SU-DHL-6 (cell line): Measurements from ENCODE around the gene MEIOB.

ENCODE experiments used
- EZH2phosphoT487 ChIP-seq: fragments of 200-600 bp; sonication (generic), shearing (Covaris generic); conservative IDR thresholded peaks from 2 replicates; pipeline ENCODE4 v1.6.1; 2018; ENCODE audit warnings: mild to moderate bottlenecking, antibody characterized with exemption, low read length, moderate library complexity, mixed read lengths
- TF ChIP-seq, protein P1 (sequence below): fragments of 200-600 bp; sonication (generic); IDR thresholded peaks from one replicate; pipeline ENCODE4 v1.5.1; 2017; ENCODE audit warnings: antibody characterized with exemption, mild to moderate bottlenecking, low read length, moderate library complexity; ENCODE audit not compliant: insufficient read depth, poor library complexity, severe bottlenecking

DNA sequence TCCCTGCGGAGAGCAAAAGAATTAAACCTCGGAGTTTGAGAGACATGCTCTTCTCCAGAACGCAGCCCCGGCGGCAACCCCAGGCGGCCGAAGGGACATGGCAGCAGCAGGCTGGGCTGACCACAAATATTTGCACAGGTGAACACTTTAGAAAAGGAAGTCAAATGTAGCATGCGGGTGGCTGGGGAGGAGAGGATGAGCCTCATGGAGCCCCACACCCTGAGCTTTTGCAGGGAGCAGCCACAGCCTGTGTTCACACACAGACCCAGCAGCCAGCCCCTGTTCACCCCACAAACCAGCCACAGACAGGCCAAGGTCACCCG, 28.4 kb upstream of the MEIOB start:
- TF ChIP-seq, protein P1, sequence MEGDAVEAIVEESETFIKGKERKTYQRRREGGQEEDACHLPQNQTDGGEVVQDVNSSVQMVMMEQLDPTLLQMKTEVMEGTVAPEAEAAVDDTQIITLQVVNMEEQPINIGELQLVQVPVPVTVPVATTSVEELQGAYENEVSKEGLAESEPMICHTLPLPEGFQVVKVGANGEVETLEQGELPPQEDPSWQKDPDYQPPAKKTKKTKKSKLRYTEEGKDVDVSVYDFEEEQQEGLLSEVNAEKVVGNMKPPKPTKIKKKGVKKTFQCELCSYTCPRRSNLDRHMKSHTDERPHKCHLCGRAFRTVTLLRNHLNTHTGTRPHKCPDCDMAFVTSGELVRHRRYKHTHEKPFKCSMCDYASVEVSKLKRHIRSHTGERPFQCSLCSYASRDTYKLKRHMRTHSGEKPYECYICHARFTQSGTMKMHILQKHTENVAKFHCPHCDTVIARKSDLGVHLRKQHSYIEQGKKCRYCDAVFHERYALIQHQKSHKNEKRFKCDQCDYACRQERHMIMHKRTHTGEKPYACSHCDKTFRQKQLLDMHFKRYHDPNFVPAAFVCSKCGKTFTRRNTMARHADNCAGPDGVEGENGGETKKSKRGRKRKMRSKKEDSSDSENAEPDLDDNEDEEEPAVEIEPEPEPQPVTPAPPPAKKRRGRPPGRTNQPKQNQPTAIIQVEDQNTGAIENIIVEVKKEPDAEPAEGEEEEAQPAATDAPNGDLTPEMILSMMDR: no peak
- no peak for TF ChIP-seq EZH2phosphoT487
